Neural cell (in vitro differentiated cells): ENCODE data around the gene SLX4IP. TPM values are rescaled to one million over a fixed set of nuclear protein-coding genes. Genes with fewer than 3 reads are reported as not detected.

Experiments
- H2AFZ ChIP-seq: fragments of 200-600, 300-800 bp; sonication (generic), shearing (Covaris generic); 2 replicates; pipeline ENCODE4 v1.6.0; 2014; ENCODE audit warnings: low read depth, mild to moderate bottlenecking, antibody characterized with exemption, low read length, moderate library complexity
- H3F3A ChIP-seq: fragments of 200-600 bp; shearing (Covaris generic); 2 replicates; pipeline ENCODE4 v1.6.1; 2016; ENCODE audit warnings: mild to moderate bottlenecking, moderate library complexity, mixed read lengths, antibody characterized with exemption, low read length; ENCODE audit not compliant: insufficient read depth, poor library complexity, severe bottlenecking
- H3K27ac ChIP-seq: fragments of 200-600, 300-800 bp; sonication (generic), shearing (Covaris generic); 2 replicates; pipeline ENCODE4 v1.5.1; 2014; ENCODE audit warnings: mild to moderate bottlenecking, low read length, moderate library complexity
- H3K27me3 ChIP-seq: fragments of 300-800, 200-600 bp; sonication (generic), shearing (Covaris generic); 2 replicates; pipeline ENCODE4 v1.6.0; 2014; ENCODE audit warnings: mild to moderate bottlenecking, low read depth, low read length, moderate library complexity; ENCODE audit not compliant: insufficient read depth
- H3K36me3 ChIP-seq: fragments of 300-800, 200-600 bp; sonication (generic), shearing (Covaris generic); 2 replicates; pipeline ENCODE4 v1.5.1; 2014; ENCODE audit warnings: mild to moderate bottlenecking, antibody characterized with exemption, low read length, moderate library complexity; ENCODE audit not compliant: insufficient read depth
- H3K4me2 ChIP-seq: fragments of 300-800, 200-600 bp; sonication (generic), shearing (Covaris generic); 2 replicates; pipeline ENCODE4 v1.6.0; 2014; ENCODE audit warnings: mild to moderate bottlenecking, low read length
- H3K4me3 ChIP-seq: fragments of 300-800, 200-600 bp; sonication (generic), shearing (Covaris generic); 2 replicates; pipeline ENCODE4 v1.5.1; 2014; ENCODE audit warnings: mild to moderate bottlenecking, low read length, moderate library complexity
- H3K79me2 ChIP-seq: fragments of 200-600 bp; shearing (Covaris generic); replicated peaks from 2 replicates; pipeline ENCODE4 v1.6.0; 2014; ENCODE audit warnings: mild to moderate bottlenecking, low read length, moderate library complexity; ENCODE audit not compliant: insufficient read depth
- H3K9ac ChIP-seq: fragments of 300-800, 200-600 bp; sonication (generic), shearing (Covaris generic); 2 replicates; pipeline ENCODE4 v1.6.1; 2016; ENCODE audit warnings: mild to moderate bottlenecking, low read length, mixed read lengths
- H3K9me2 ChIP-seq: fragments of 200-600 bp; shearing (Covaris generic); 2 replicates; pipeline ENCODE4 v1.6.1; 2016; ENCODE audit warnings: mild to moderate bottlenecking, low read length, mixed read lengths; ENCODE audit not compliant: insufficient read depth
- H3K9me3 ChIP-seq: fragments of 200-600, 300-800 bp; sonication (generic), shearing (Covaris generic); 2 replicates; pipeline ENCODE4 v1.6.1; 2016; ENCODE audit warnings: mild to moderate bottlenecking, mixed run types, low read length, moderate library complexity, mixed read lengths
- H4K20me1 ChIP-seq: fragments of 200-600 bp; shearing (Covaris generic); 2 replicates; pipeline ENCODE4 v1.6.1; 2016; ENCODE audit warnings: mild to moderate bottlenecking, mixed run types; ENCODE audit not compliant: insufficient read depth
- CTCF ChIP-seq: fragments of 450-650 bp; IDR thresholded peaks from 2 replicates; pipeline ENCODE4 v1.5.1; 2014; ENCODE audit warnings: antibody characterized with exemption, mild to moderate bottlenecking, moderate library complexity; ENCODE audit not compliant: poor library complexity, severe bottlenecking
- EP300 ChIP-seq: fragments of 450-650 bp; conservative IDR thresholded peaks from 2 replicates; pipeline ENCODE4 v1.6.1; 2014; ENCODE audit warnings: antibody characterized with exemption, mild to moderate bottlenecking, moderate library complexity; ENCODE audit not compliant: poor library complexity, severe bottlenecking
- EZH2 ChIP-seq: fragments of 200-600, 300-800 bp; shearing (Covaris generic), sonication (generic); IDR thresholded peaks from 2 replicates; pipeline ENCODE4 v1.6.1; 2014; ENCODE audit warnings: antibody characterized with exemption, low read length, borderline replicate concordance, mild to moderate bottlenecking; ENCODE audit not compliant: insufficient read depth, poor library complexity, severe bottlenecking
- MXI1 ChIP-seq: fragments of 450-650 bp; conservative IDR thresholded peaks from 2 replicates; pipeline ENCODE4 v1.6.1; 2014; ENCODE audit warnings: antibody characterized with exemption, mild to moderate bottlenecking; ENCODE audit not compliant: poor library complexity, severe bottlenecking
- POLR2AphosphoS5 ChIP-seq: IDR thresholded peaks from 2 replicates; pipeline ENCODE4 v1.6.1; 2012
- RAD21 ChIP-seq: fragments of 450-650 bp; conservative IDR thresholded peaks from 2 replicates; pipeline ENCODE4 v1.6.1; 2014; ENCODE audit warnings: antibody characterized with exemption, mild to moderate bottlenecking, moderate library complexity
- REST ChIP-seq: IDR thresholded peaks from 2 replicates; pipeline ENCODE4 v1.6.1; 2012; ENCODE audit warnings: borderline replicate concordance
- SMC3 ChIP-seq: fragments of 450-650 bp; conservative IDR thresholded peaks from 2 replicates; pipeline ENCODE4 v1.6.1; 2014; ENCODE audit warnings: antibody characterized with exemption, mild to moderate bottlenecking, moderate library complexity; ENCODE audit not compliant: poor library complexity
- TAF1 ChIP-seq: IDR thresholded peaks from 2 replicates; pipeline ENCODE4 v1.6.1; 2012; ENCODE audit warnings: low read depth
- polyA plus RNA-seq: library from polyadenylated mRNA; depleted of rRNA; stranded (reverse); fragments of >200 nt; gene quantifications from 2 replicates; pipeline ENCODE4 v1.2.3, GENCODE V29; 2014

Gene SLX4IP
- polyA plus RNA-seq, 1 donor from 2014 or later = 6.4 TPM

- Histone ChIP-seq H3K4me3 (no peak overlapping the region), H3K4me2 (no peak overlapping the region), H4K20me1 (no peaks in the 10 kb centered on the region), H3K27me3 (no peaks in the 10 kb centered on the region), H3K9me3 (no peaks in the 10 kb centered on the region), H3K79me2 (no peaks in the 10 kb centered on the region), H3K27ac (no peak overlapping the region), H3K9ac (no peak overlapping the region), H3K36me3 (no peaks in the 10 kb centered on the region), H2AFZ (no peak overlapping the region), H3K9me2 (no peaks in the 10 kb centered on the region), H3F3A (no peaks in the 10 kb centered on the region)
- TF ChIP-seq CTCF (no peak), TAF1 (no peak), SMC3 (no peak), POLR2AphosphoS5 (no peak), REST (no peak), RAD21 (no peak), EP300 (no peak), EZH2 (no peak), MXI1 (no peak)
Observed at GRCh38 chr20:10453241-10453640, 18.1 kb downstream of the SLX4IP start.

- Histone ChIP-seq H3K9me3 (no peaks in the 10 kb centered on the region), H3K9ac (no peak overlapping the region), H3K79me2 (no peaks in the 10 kb centered on the region), H3K27ac (no peak overlapping the region), H3K4me2 (no peak overlapping the region), H4K20me1 (no peaks in the 10 kb centered on the region), H3F3A (no peaks in the 10 kb centered on the region), H3K36me3 (no peaks in the 10 kb centered on the region), H3K27me3 (no peaks in the 10 kb centered on the region), H3K9me2 (no peaks in the 10 kb centered on the region), H2AFZ (no peak overlapping the region), H3K4me3 (no peak overlapping the region)
- TF ChIP-seq RAD21 = no peak
- no peak for TF ChIP-seq MXI1
- TF ChIP-seq POLR2AphosphoS5 = no peak
- TF ChIP-seq EZH2 = no peak
- TF ChIP-seq TAF1 = no peak
- no peak for TF ChIP-seq EP300
- TF ChIP-seq REST = no peak
- no peak for TF ChIP-seq CTCF
- no peak for TF ChIP-seq SMC3
Observed at GRCh38 chr20:10454151-10454750, 19.1 kb downstream of the SLX4IP start.
